SK-N-MC (cell line): Measurements from ENCODE around the gene SLC26A2.

Source experiments
- DNase-seq: peaks from one replicate; pipeline ENCODE4 v3.0.0-alpha.2; 2011; ENCODE audit warnings: low read depth, low spot score
- H3K27ac ChIP-seq: fragments of 200-600 bp; sonication (generic); 2 replicates; pipeline ENCODE4 v1.5.1; 2016; ENCODE audit warnings: mixed run types
- H3K36me3 ChIP-seq: fragments of 200-600 bp; sonication (generic); 2 replicates; pipeline ENCODE4 v1.6.1; 2017; ENCODE audit warnings: antibody characterized with exemption, low read length, mixed read lengths; ENCODE audit not compliant: insufficient read depth
- H3K4me3 ChIP-seq: fragments of 200-600 bp; sonication (generic); 2 replicates; pipeline ENCODE4 v1.5.1; 2016
- H3K9ac ChIP-seq: fragments of 200-600 bp; sonication (generic); 2 replicates; pipeline ENCODE4 v1.8.0; 2017; ENCODE audit warnings: mixed run types, mixed read lengths; ENCODE audit not compliant: insufficient read length
- H3K9me3 ChIP-seq: fragments of 200-600 bp; sonication (generic); 2 replicates; pipeline ENCODE4 v1.6.1; 2017; ENCODE audit warnings: low read depth, mild to moderate bottlenecking, antibody characterized with exemption, low read length, moderate library complexity, mixed read lengths
- EZH2 ChIP-seq: fragments of 200-600 bp; sonication (generic); IDR thresholded peaks from one replicate; pipeline ENCODE4 v1.6.1; 2017; ENCODE audit warnings: antibody characterized with exemption
- FOXP2 ChIP-seq: optimal IDR thresholded peaks from 2 replicates; pipeline ENCODE3; 2011; ENCODE audit warnings: mild to moderate bottlenecking, moderate library complexity; ENCODE audit not compliant: insufficient read depth; ENCODE audit errors: extremely low read length, control extremely low read depth
- POLR2AphosphoS5 ChIP-seq: IDR thresholded peaks from 2 replicates; pipeline ENCODE4 v1.6.1; 2012; ENCODE audit warnings: mild to moderate bottlenecking, low read depth, low read length, borderline replicate concordance

The SLC26A2 gene

DNA sequence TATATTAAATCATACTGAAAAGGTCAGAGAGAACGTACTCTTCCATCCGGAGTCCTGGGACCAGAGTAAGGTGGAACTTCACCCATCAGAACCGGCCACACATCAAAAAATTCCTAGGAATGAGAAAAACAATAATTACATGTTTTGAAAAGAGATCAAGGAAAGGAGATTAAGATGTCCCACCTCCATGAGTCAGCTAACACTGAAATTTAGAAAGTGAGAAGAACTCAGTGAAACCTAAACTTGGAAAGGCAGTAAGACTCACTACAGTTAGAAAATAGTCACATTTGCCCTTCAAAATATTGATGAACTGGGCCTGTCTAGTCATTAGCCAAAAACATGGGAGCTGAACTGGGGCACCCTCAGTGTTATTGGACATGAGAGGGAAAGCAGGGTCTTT, 39.0 kb upstream of the SLC26A2 start:
- Histone ChIP-seq H3K4me3 (no peak overlapping the region), H3K9ac (no peak overlapping the region), H3K9me3 (no peaks in the 10 kb centered on the region), H3K27ac (no peak overlapping the region), H3K36me3 (no peaks in the 10 kb centered on the region)
- DNase-seq = no peak
- no peak for TF ChIP-seq FOXP2

DNA sequence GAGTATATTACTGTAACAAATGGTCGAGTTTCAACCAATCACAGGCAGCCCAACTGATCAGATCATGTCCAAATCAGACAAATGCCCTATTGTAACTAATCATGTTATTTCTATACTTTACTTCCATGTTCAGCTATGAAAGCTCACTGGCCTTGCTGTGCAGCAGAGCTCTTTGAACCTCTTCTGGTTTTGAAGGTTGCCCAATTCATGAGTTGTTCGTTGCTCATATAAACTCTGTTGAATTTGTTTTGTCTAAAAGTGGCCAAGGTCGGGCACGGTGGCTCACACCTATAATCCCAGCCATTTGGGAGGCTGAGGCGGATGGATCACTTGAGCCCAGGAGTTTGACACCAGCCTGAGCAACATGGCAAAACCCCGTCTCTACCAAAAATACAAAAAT, 37.6 kb upstream of the SLC26A2 start:
- no peak overlapping the region for H3K4me3 ChIP-seq
- no peak overlapping the region for H3K27ac ChIP-seq
- H3K9ac ChIP-seq = no peak overlapping the region
- TF ChIP-seq EZH2 (no peak), POLR2AphosphoS5 (no peak), FOXP2 (no peak)
- H3K36me3 ChIP-seq = no peaks in the 10 kb centered on the region
- no peaks in the 10 kb centered on the region for H3K9me3 ChIP-seq
- DNase-seq = no peak

DNA sequence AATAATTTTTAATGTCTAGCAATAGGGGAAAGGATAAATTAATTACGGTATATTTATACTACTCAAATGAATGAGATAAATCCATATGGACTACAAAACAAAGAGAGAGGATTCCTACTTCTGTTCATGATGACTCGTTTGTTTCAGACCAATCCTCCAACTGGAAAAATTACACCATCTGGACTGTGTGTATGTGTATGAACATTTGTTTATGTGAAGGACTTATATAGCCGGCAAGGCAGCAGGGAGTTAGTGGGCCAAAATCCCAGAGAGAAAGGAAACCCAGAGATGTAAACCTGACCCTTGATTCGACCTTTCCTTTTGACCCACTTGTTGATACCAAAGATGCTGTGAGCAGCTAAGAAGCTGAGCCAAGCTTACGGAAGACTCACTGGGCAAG, 36.1 kb upstream of the SLC26A2 start:
- TF ChIP-seq POLR2AphosphoS5 (no peak), EZH2 (no peak), FOXP2 (no peak)
- Histone ChIP-seq H3K9me3 (no peaks in the 10 kb centered on the region), H3K9ac (no peak overlapping the region), H3K4me3 (no peak overlapping the region), H3K27ac (no peak overlapping the region), H3K36me3 (no peaks in the 10 kb centered on the region)
- DNase-seq = no peak

DNA sequence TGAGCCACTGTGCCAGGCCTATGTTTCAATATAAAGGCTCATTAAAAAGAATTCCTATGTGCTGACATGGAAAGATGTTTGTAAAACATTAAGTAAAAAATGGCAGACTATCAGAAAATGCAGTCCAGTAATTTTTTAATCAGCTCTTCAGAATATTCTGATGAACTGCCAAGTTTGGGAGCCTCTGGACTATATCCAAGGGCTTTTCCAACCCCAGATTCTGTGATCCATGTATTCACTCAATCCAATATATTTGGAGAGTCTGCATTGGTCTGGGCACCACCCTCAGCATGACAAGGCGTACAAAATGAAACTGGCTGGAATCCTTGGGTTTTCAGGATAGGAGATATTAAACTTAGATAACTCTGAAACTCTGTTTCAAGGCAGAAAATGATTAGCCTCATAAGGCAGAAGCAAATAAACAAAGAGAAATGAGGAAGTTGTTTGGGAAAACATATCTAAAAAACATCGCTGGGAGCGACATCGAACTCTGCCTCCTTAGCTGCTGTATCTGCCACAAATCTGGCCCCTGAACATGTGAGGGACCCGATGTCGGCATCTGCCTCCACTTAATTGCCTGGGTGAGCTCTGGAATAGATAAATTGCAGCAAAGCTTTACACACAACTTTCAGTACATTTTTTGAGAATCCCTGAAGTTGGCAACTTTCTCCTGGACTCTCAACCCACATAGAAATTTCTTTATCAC, 30.4 kb upstream of the SLC26A2 start:
- no peak overlapping the region for H3K9ac ChIP-seq
- DNase-seq = no peak
- no peak for TF ChIP-seq EZH2
- no peak for TF ChIP-seq FOXP2
- TF ChIP-seq POLR2AphosphoS5 = no peak
- no peaks in the 10 kb centered on the region for H3K9me3 ChIP-seq
- H3K36me3 ChIP-seq = no peaks in the 10 kb centered on the region
- no peak overlapping the region; the same call in 1 of the 2 replicates for H3K27ac ChIP-seq
- no peak overlapping the region for H3K4me3 ChIP-seq

DNA sequence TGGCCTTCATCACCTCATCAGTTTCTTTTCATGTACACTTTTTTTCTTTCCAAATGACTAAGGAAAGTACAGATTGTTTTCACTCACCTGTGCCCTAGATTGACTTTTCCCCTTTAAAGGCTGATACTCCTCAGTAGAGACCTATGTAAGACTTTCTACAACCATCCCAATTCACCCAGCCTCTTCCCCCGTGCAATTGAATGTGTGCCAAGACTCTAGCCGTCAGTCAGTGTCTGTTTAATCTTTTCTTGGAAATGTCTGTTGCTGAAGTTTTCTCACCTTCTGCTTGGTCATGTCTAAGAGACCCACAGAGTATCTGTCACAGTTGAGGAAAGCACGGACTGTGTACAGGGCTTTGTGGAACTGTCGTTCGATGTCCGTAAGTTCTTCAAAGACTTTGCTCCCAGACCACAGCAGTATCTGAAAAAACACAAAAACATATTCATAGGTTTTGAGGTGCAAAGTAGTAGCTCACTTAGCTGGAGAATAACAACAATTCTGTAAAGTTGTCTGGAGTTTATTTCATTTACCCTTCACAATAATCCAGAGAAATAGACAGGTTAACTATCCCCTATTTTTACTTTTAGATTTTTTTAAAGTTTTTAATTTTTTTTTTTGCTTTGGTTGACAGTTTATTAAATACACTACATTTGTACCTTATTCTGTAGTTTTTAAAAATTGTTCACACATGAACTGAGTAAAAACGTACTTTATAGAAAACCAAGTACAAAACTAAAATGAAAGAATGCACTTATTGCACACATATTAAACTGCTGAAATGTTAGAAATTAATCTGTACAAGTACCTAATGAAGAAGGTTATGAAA, 29.6 kb upstream of the SLC26A2 start:
- no peak overlapping the region for H3K9ac ChIP-seq
- TF ChIP-seq FOXP2 = no peak
- no peak for TF ChIP-seq POLR2AphosphoS5
- no peak for TF ChIP-seq EZH2
- DNase-seq = no peak
- H3K27ac ChIP-seq = no peak overlapping the region
- no peaks in the 10 kb centered on the region for H3K9me3 ChIP-seq
- no peaks in the 10 kb centered on the region for H3K36me3 ChIP-seq
- 0 out of 2 replicates have a peak overlapping the region, but pooled peaks have one; percentile 32 for H3K4me3 ChIP-seq

DNA sequence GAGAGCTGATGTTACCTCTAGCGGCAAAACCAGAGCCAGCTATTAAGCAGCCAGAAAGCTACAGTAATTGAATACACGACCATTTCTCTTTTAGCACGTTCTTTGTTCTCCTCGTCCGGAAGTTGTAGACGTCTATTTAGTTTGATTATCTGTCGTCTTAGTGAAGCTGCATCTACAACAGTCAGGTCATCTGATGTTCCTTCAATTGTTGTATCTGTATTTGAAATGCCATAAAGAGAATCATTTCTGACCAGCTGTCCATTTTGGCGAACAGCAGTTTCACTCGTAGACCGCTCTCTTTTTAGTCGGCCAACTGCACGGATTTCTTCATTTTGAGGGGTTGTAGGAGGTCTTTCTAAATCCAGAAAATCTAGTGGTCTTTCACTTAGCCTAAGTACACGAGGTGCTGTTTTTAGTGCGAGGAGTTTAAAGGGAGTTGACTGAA, 28.5 kb upstream of the SLC26A2 start:
- Histone ChIP-seq H3K9ac (no peak overlapping the region), H3K4me3 (no peak overlapping the region), H3K36me3 (no peaks in the 10 kb centered on the region), H3K9me3 (no peaks in the 10 kb centered on the region), H3K27ac (no peak overlapping the region)
- DNase-seq = no peak
- TF ChIP-seq POLR2AphosphoS5 (no peak), EZH2 (no peak), FOXP2 (no peak)

DNA sequence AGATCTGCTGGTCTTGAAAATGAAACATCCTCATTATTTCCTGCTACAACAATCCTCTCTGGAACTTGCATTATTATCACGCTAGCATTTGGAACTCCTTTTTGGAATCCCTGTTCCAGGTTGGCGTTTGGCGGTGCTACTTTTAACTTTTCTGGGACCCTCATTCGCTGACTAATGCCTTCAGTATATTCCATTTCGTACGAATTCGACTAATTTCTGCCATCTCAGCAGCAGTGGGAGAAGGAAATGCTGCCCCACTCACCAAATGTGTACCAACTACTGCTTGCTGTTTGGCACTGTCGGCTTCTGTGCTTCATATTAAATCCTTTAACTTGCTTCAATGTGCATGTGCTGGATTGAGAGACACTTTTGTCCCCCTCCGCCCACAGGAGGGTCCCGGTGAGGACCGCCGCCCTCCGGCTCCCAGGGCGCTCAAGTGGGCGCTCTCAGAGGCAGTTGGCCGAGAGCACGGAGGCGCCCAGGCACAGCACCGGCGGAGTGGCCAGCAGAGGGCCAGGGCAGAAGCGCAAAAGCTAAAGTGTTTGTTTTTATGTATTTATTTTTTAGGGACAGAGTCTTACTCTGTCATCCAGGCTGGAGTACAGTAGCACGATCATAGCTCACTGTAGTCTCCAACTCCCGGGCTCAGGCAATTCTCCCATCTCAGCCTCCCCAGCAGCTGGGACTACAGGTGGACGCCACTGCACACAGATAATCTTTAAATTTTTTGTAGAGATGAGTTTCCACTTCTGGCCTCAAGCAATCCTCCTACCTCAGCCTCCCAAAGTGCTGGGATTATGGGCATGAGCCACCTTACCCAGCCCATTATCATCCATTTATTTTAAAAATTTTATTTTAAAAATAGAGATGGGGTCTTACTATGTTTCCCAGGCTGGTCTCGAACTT, 27.9 kb upstream of the SLC26A2 start:
- DNase-seq = no peak
- H3K4me3 ChIP-seq = no peak overlapping the region
- H3K9me3 ChIP-seq = no peaks in the 10 kb centered on the region
- TF ChIP-seq FOXP2 = no peak
- TF ChIP-seq POLR2AphosphoS5 = no peak
- no peak for TF ChIP-seq EZH2
- H3K27ac ChIP-seq = no peak overlapping the region
- no peaks in the 10 kb centered on the region for H3K36me3 ChIP-seq
- H3K9ac ChIP-seq = no peak overlapping the region

DNA sequence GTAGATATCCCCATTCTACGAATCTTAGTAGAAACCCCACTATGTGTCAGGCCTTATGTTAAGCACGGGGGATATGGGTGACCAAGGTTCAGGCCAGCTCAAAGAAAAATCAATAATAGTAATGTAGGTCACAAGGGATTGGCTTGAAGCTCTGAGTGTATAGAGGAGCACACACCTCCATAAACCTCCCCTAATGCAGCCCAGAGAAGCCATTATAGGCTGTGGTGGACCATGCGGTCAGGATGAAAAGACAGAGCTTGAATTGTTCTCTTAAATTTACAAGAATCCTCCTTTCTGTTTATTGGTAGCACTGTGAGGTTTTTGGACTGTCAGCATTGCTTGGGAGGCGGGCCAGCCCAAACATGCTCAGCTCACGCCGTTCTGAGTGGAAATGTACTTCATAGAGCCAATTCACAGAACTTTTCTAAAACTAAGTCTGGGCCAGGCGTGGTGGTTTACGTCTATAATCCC, 25.1 kb upstream of the SLC26A2 start:
- Histone ChIP-seq H3K9me3 (no peaks in the 10 kb centered on the region), H3K27ac (peak overlapping the region; percentile 77; the same call in 1 of the 2 replicates), H3K4me3 (no peak overlapping the region), H3K9ac (no peak overlapping the region), H3K36me3 (no peaks in the 10 kb centered on the region)
- TF ChIP-seq POLR2AphosphoS5 (no peak), FOXP2 (no peak), EZH2 (no peak)
- no peak for DNase-seq
